HepG2 (cell line): Measurements from ENCODE around the gene S1PR5. TPM values are rescaled to one million over a fixed set of nuclear protein-coding genes. Genes with fewer than 3 reads are reported as not detected.

Experiments
- ATAC-seq: fragments of 200-7000 bp; cut with Tn5 transposase; 3 replicates; pipeline ENCODE4 v1.9.1; 2020; ENCODE audit warnings: mild to moderate bottlenecking, moderate library complexity
- BruUV-seq: library from RNA; stranded (reverse); fragments of 400-500 nt; replicated peaks from 2 replicates; lab custom pipeline; 2021; lab: Mats Ljungman, UMichigan
- CTCF ChIA-PET: fragments of 300-600 bp; formaldehyde crosslinking; extraction: SDS; loops from one replicate; lab custom pipeline; 2021; ENCODE audit warnings: low total read pairs, inconsistent platforms, low intra/inter-chr PET ratio; lab: Yijun Ruan, JAX
- POLR2A ChIA-PET: fragments of 350-600 bp; sonication (Branson Sonifier 250); formaldehyde crosslinking; loops from one replicate; lab custom pipeline; 2020; ENCODE audit warnings: antibody characterized with exemption, inconsistent platforms; lab: Yijun Ruan, JAX
- DNase-seq: peaks from one replicate; pipeline ENCODE4 v3.0.0-alpha.2; 2015; ENCODE audit warnings: low spot score
- FAIRE-seq: peaks from 3 replicates; lab custom pipeline; 2011; peaks lifted over from hg19 to GRCh38; lab: Jason Lieb, UNC
- H2AFZ ChIP-seq: one replicate; pipeline ENCODE4 v1.6.1; 2011; ENCODE audit warnings: low read length, inconsistent platforms
- H3K27ac ChIP-seq: fragments of 300-600 bp; 3 replicates; pipeline ENCODE4 v1.8.0; 2011; ENCODE audit warnings: mixed run types, mild to moderate bottlenecking, mixed read lengths, low read length, inconsistent platforms; ENCODE audit not compliant: insufficient read depth; ENCODE audit errors: extremely low read length
- H3K27me3 ChIP-seq, 2 experiments: fragments of 200-600 bp in 1 of 2; 2 replicates in 1 of 2; 3 replicates in 1 of 2; pipeline versions ENCODE4 v1.6.0 to v1.8.0; 2011; ENCODE audit warnings: low read length in 2 of 2, mild to moderate bottlenecking in 2 of 2, moderate library complexity in 2 of 2, inconsistent platforms in 1 of 2; ENCODE audit not compliant: insufficient read depth in 2 of 2, control insufficient read depth in 1 of 2
- H3K36me3 ChIP-seq, 2 experiments: fragments of 200-600 bp in 1 of 2; replicated peaks in 1 of 2; 2 replicates in 1 of 2; 3 replicates in 1 of 2; pipeline versions ENCODE4 v1.5.1 to v1.8.0; 2011; ENCODE audit warnings: low read length in 2 of 2, inconsistent platforms in 1 of 2; ENCODE audit not compliant: insufficient read depth in 2 of 2, control insufficient read depth in 1 of 2
- H3K4me1 ChIP-seq: 2 replicates; pipeline ENCODE4 v1.5.1; 2012; ENCODE audit warnings: low read length, inconsistent platforms; ENCODE audit not compliant: insufficient read depth
- H3K4me2 ChIP-seq: 2 replicates; pipeline ENCODE4 v1.6.0; 2011; ENCODE audit warnings: low read depth, low read length, inconsistent platforms
- H3K4me3 ChIP-seq, 3 experiments: fragments of 200-600 bp in 1 of 3; sonication (generic), shearing (Covaris generic) in 1 of 3; replicated peaks in 1 of 3; 2 replicates each; pipeline ENCODE4 v1.5.1; 2011 to 2016; ENCODE audit warnings: low read length in 3 of 3, inconsistent platforms in 2 of 3, low read depth in 2 of 3, mild to moderate bottlenecking in 2 of 3, control low read depth in 1 of 3, mixed read lengths in 1 of 3; ENCODE audit not compliant: insufficient read depth in 1 of 3
- H3K79me2 ChIP-seq: one replicate; pipeline ENCODE4 v1.6.1; 2011; ENCODE audit warnings: low read length, inconsistent platforms; ENCODE audit not compliant: insufficient read depth
- H3K9ac ChIP-seq: 2 replicates; pipeline ENCODE4 v1.6.0; 2011; ENCODE audit warnings: mild to moderate bottlenecking, low read depth, low read length, inconsistent platforms; ENCODE audit not compliant: insufficient read depth
- H3K9me3 ChIP-seq: 2 replicates; pipeline ENCODE4 v1.5.1; 2012; ENCODE audit warnings: mild to moderate bottlenecking, low read length
- H4K20me1 ChIP-seq: 2 replicates; pipeline ENCODE4 v1.6.0; 2011; ENCODE audit warnings: inconsistent platforms, mild to moderate bottlenecking, low read length, moderate library complexity; ENCODE audit not compliant: insufficient read depth
- AGO1 ChIP-seq: fragments of 200-400 bp; formaldehyde crosslinking; IDR thresholded peaks from 2 replicates; pipeline ENCODE4 v1.6.1; 2017; ENCODE audit warnings: mild to moderate bottlenecking, low read depth, low read length, moderate library complexity; ENCODE audit not compliant: poor library complexity, severe bottlenecking
- CEBPB ChIP-seq: IDR thresholded peaks from 2 replicates; pipeline ENCODE4 v1.6.1; 2011; ENCODE audit warnings: low read depth, low read length, improper control_type of control experiment, borderline replicate concordance
- CENPT ChIP-seq: sonication (generic); formaldehyde crosslinking; IDR thresholded peaks from 2 replicates; pipeline ENCODE4 v1.8.0; 2022; ENCODE audit warnings: low read depth, mild to moderate bottlenecking, moderate library complexity, missing genetic modification reagents
- EHMT2 ChIP-seq: fragments of 200-600 bp; sonication (generic); IDR thresholded peaks from 2 replicates; pipeline ENCODE4 v1.7.0; 2017; ENCODE audit warnings: antibody characterized with exemption, low read depth, low read length, borderline replicate concordance
- POLR2G ChIP-seq: fragments of 200-400 bp; formaldehyde crosslinking; IDR thresholded peaks from 2 replicates; pipeline ENCODE4 v1.6.1; 2018; ENCODE audit warnings: mild to moderate bottlenecking, low read depth, low read length, moderate library complexity
- RBM39 ChIP-seq: fragments of 200-400 bp; formaldehyde crosslinking; IDR thresholded peaks from one replicate; pipeline ENCODE4 v1.6.1; 2018; ENCODE audit warnings: antibody characterized with exemption, mild to moderate bottlenecking, low read depth, low read length; ENCODE audit not compliant: poor library complexity, severe bottlenecking
- ZNF12 ChIP-seq: sonication (generic); formaldehyde crosslinking; IDR thresholded peaks from 2 replicates; pipeline ENCODE4 v1.5.0; 2020; ENCODE audit warnings: missing genetic modification reagents
- WGBS: methylation state at CpG from one replicate; pipeline ENCODE4 v1.1.6; 2017; ENCODE audit warnings: low lambda C conversion rate; 5-methylcytosine and 5-hydroxymethylcytosine counted together
- in situ Hi-C: cut with HindIII; loops from 2 replicates; pipeline ENCODE4 v1.10.0; 2017; ENCODE audit warnings: low pct_unique_long_range_greater_than_20kb; ENCODE audit not compliant: extremely low pct_ligation_motif_present
- intact Hi-C: fragments of 100-400 bp; cut with micrococcal nuclease; formaldehyde crosslinking; loops from one replicate; pipeline ENCODE4 v1.10.0; 2022; ENCODE audit not compliant: unreplicated experiment
- polyA plus RNA-seq, 8 experiments: library from polyadenylated mRNA; depleted of rRNA in 3 of 8; stranded (reverse) in 7 of 8; unstranded in 1 of 8; fragments of >200 nt; fragmentation: Illumina TruSeq in 4 of 8; extraction: Trizol in 4 of 8; gene quantifications; 2 replicates each; pipeline versions ENCODE4 v1.2.1 to v1.2.3, GENCODE V29; 2011 to 2016; ENCODE audit warnings: low read depth in 4 of 8, missing spikeins in 1 of 8, mixed read lengths in 1 of 8; ENCODE audit not compliant: insufficient read depth in 1 of 8
- total RNA-seq, 5 experiments: library from RNA; depleted of rRNA; stranded (reverse); fragments of >200 nt; fragmentation: Illumina TruSeq; extraction: Trizol; gene quantifications; 2 replicates each; pipeline ENCODE4 v1.2.3, GENCODE V29; 2016; ENCODE audit warnings: low read depth in 1 of 5

The S1PR5 gene
- total and polyA plus RNA-seq, 2 of the 13 experiments (the other 11 are each of a cell fraction or from before 2014, with no cell fraction given) = 0.04 TPM; not detected in 1

DNA sequence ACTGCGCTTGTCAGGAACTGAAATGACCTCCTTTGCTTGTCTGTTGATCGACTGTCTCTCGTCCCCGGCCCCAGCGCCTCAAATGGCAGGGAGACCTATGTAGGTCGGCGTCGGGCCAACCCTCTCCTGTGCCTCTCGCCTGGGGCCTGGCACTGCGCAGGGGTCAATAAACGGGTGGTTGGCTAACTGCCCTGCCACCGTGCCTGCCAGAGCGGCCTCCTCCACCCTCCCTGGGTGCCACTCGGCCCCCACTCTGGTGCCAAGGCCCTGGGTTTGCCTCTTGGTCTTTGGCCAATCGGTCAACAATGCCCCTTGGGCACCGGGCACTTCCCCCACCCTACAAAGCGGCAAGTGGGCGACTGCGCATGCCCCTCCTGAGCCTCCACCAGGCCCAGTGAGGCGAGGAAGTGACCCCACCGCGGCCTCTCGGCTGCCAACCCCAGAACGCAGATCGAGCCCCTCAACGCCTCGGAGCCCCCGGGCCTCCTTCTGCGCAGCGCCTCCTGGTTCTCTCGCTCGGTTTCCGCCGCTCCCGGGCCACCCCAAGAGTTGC lies 15.2 kb downstream of the S1PR5 start (continued):
- TF ChIP-seq RBM39 (peak; percentile 38), ZNF12 (CRISPR knock-in tag) (no peak), AGO1 (no peak), EHMT2 (no peak), CEBPB (no peak)

DNA sequence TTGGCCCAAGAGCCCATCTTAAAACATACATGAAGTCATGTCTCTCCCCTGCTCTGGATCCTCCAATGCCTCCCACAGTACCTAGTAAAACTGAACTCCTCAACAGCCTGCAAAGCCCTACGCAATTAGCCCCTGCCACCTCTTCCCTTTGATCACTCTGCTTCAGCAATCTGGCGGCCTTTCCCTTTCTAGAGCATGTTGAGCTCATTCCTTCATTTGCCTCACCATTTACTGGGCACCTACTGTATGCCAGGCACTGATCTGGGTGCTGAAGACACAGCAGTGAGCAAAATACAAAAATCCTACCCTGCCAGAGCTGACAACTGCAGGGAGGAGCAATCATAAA lies 17.0 kb downstream of the S1PR5 start:
- FAIRE-seq (no peak), DNase-seq (no peak), ATAC-seq (no peak)
- no peaks in the 10 kb centered on the region for H3K9me3 ChIP-seq
- peaks cover 49% of the 10 kb centered on the region for H3K79me2 ChIP-seq
- no peaks in the 10 kb centered on the region for H3K27me3 ChIP-seq
- no peak overlapping the region for H2AFZ ChIP-seq
- H3K4me2 ChIP-seq = peak overlapping the region; percentile 6; the same call in 1 of the 2 replicates
- in situ Hi-C loops = no loop called here
- no peak overlapping the region for H3K9ac ChIP-seq
- peak overlapping the region; percentile 27 for H3K27ac ChIP-seq
- intact Hi-C loops = no loop called here
- peaks cover 43% of the 10 kb centered on the region for H3K4me1 ChIP-seq
- no peaks in the 10 kb centered on the region for H4K20me1 ChIP-seq
- H3K4me3 ChIP-seq = no peak overlapping the region
- TSS peak; percentile 27 for BruUV-seq
- 97% methylated on average over 2 of the region's 2 CpGs for WGBS
- CTCF ChIA-PET = no interaction called here
- TF ChIP-seq POLR2G (peak; percentile 17; the same call in 1 of the 2 replicates), CENPT (no peak)
- POLR2A ChIA-PET = no interaction called here
- H3K36me3 ChIP-seq = peaks cover 16 to 39% of the 10 kb centered on the region in 2 experiments
